ENCODE results near the gene HOXC10.

HOXC10 gene

DNA sequence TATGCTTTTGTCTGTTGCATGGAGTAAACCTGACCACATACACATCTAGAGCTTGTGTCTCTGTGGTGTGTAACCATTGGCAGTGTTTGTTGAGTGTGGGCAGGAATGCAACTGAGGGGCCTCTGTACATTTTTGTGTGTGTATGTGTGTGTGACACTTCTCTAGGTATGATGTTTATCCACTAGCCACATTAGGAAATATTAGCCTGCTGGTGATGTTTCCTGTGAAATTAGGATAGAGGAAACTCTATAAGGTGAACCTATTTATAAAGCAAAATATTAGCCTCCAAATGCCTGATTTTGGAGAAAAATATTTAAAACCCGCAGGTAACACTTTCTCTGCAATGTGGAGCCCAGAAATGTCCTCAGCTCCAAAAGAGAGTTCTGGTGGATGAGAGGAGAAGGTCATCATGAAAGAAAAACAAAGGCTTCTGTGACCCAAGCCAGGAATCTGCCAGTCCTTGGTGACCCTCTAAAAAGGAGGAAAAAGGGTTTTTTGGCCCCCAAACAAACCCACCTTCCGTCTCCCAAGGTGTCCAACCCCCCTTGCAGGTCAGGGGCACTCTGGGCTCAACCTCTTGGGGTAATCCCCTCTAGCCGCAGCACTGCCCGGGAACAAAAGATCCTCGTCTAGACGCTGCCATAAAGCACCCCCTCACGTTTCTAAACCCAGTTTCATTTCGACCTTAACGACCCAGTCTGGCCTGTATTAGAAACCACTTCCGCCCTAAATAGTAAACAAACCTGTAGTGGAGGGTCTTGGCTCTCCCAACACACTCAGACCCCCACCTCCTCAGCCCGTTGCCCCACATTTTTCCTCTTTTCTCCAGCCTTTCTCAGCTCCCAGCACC lies 7.1 kb upstream of the HOXC10 start:
- DNase-seq, result no peak

DNA sequence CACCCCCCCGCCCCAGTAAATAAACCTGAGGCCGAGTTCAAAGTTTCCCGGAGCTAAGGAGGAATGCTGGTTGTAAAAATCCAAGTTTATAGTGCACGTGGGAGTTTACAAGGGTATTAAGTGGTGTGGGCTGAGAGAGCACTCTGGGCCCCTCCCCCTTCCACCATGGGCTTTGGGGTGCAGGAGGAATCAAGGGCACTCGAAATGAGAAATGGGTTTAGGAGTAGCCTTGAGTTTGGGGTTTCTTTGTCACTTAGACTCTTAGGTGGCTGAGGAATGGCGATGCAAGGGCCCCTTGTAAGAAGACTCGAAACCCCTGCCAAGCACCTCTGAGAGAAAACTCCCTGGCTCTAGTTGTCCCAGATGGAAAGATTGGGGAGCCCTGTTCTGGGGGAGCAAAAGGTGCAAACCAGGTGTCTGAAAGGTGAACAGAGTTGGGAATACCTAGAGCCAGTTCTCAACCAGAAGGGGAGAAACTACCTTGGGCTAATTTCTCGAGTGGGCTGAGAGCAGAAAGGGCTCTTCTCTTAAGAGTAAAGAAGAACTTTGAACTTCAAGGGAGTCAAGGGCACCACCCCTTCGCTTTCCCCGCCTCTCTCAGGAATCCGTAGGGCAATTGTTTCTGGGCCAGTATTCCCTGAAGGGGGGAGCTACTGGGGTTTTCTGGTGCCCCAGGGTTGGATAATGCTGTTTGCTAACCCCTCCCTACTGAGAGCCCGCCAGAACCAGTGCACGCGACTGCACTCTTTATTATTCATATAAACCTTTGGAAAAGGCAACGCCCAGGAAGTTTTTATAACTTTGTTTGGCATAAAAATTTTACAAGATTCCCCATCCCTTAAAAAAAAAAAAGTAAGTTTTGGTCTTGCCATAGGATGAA lies 6.2 kb upstream of the HOXC10 start:
- DNase-seq, result no peak

DNA sequence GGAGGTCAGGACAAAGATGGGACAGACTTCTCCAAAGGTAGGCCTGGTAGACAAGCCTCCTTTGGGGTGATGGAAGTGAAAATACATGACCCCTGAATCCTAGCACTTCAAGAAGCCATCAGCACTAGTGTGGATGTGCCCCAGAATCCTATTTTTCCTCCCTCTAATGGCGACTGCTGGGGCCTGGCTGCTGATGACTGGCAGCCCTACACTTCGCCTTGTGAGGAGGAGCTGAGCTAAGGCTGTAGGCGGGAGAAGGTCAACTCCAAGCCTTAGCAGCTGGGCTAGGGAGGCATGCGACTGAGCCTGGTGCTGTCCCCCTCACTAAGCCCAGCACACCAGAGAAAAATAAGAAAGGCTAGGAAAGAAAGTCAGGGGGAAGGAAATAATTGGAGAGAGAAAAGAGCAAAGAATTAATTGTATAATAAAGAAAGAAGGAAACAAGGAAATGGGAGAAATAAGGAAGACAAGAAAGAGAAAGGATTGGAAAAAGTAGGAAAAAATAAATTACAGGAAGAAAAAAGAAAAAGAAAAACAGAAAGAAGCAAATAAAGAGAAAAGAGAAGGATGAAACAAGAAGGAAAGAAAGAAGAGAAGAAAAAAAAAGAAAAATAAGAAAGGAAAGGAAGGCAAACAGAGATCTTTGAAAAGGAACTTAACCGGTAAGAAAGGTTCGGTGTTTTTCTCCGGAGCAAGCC lies 4.7 kb upstream of the HOXC10 start:
- no peak for DNase-seq

DNA sequence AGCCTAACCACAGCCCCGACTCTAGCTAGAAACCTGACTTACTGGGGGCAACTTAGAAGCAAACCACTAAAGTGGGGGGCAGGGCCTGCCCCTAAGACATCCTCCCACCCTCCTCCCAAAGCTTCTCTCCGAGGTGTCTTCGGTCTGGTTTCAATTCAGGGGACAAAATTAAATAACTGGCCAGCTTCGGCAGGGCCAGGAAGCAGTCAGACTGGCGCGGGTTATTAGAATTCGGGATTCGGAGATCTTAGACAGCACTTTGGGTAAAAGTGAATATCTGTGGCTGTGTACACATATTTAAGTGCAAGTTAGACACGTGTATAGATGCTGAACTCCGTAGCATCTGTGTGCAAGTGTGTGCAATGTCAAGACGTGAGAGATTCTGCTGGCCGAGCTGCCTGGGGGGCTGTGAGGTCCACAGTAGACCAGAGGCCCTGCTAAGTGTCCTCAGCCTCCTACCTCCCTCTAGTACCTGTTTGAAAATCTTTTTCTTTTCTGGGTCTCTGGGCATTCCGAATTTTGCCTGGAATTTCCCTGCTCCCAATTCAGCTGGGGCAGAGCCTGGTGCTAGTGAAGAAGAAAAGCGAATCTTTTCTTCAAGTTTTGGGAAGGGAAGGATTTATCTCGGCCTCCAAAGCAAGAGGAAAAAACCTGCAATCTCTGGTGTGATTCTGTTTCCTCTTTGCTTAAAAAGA lies 4.0 kb upstream of the HOXC10 start:
- DNase-seq, result no peak

DNA sequence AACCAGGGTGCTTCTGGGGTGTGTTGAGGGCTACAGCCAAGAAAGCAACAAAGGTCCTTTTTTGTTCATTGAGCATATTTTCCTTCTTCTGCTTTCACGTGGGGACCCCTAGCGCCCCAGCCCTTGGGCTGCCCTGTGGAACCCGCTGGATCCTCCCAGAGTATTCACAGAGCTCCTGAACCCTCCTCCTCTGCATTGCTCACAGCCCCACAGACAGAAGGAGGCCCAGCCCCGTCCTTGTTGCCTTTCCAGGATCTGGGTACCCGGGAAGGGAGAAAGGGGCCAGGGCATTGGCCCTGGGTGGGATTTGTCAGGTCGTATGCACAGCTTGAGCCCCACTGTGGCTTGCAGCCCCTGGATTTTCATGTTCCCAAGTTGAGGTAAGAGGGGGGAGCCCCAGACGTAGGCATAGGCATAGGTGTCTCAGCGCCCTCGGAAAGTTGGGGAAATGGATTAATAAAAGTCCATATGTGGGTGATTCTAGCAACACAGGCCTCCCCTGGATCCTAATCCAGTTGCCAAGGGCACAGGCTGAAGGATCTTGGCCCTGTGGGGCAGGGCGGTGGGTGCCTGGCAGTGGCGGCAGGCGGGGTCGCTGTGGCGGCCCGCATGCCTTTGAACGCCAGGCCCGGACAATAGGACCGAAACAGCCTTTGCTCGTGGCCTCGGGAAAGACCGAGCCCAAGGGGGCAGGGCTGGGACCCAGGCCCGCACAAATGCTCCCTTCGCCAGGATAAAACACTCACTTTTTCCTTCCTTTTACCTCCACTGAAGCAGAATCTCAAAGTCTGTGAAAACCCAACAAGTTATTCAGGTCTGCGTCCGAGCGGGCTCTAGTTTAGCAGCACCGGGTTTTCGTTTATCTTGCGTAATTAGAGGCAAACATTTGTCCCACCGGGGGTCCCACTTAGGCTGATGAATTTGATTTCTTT lies 3.0 kb upstream of the HOXC10 start:
- DNase-seq, result no peak

DNA sequence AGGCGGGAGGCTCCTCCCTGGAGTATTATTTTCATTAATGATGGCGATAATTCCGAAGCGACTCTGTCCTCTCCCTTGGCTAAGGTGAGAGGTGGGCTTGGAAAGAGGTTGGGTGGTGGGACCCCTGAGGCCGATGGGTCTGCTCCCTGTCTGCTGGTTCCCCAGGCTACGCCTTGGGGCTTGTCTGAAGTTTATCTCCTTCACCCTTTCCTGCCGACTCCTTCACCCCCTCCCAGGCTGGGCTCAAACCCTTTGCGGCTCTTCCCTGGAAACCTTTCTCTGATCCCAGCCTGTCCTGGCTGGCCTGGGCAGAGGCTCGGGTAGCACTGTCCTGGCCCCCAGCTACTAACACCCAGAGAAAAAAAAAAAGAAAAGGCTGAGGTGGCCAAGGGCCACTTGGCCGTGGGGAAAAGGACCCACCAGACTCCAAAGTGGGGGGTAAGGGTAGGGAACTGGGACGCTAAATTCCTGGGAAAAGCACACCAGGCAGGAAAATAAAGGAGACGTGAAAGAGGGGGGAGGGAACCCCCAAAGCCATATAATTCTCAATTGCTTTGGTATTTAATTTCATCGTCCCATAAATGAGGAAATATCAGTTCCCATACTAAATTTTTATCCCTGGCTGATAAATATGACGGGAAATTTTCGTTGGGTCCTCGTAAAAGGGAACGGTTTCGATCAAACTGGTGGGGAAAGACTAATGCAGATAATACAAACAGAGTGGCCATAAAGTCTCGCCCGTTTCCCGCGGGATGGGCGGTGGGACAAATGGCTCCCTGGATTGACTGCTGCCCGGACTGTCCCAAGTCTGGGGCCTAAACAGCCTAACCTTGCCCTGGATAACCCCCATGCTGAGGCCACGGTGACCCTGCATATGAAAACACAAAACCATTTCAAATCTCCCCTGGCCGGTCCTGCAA lies 2.0 kb upstream of the HOXC10 start:
- no peak for DNase-seq

DNA sequence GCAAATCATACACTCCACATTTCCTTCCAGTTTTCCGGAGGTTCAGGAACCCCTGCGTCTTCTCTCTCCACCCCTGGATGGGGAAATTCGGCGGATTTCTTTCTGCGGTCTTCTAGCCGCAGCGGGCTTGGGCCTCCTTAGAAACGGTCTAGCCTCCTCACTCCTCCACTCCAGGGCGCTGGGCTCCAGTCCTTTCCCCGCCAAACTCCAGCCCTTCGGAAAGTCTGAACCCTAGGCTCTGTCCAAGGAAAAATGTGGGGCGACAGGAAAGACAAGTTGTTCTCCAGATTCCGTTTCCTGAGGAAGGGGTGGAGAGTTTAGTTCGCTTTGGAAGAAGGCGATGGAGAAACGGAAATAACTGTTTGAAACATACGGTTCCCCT lies 1.4 kb upstream of the HOXC10 start:
- no peak for DNase-seq

DNA sequence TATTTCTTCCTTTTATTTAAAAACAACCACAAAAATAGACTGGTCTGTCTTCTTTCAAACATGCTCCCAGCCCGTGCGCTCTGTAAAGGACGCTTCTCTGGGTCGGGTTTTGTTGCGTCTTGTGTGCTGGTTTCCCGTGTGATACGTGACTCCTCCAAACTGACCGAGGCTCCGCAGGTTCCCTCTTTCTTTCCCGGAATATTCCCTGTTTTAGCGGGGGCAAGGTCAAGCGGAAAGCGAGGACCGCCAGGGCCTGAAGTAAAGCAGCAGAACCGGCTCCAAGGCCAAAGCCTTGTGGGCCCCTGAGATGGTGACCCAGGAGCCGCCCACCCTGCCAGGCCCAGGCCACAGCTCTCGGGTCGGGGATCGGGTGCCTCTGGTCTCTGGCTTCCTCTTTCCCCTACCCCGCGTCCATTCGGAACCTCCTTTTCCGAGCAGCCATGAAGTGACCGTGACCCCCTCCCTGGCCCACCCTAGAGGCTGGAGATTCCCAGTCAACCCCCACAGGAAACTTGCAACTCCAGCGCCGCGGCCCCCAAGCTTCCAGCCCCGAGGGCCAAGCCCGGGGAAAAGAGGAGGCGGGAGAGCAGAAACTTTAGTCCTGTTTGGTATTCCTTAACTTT lies 885 bp upstream of the HOXC10 start:
- no peak for DNase-seq

DNA sequence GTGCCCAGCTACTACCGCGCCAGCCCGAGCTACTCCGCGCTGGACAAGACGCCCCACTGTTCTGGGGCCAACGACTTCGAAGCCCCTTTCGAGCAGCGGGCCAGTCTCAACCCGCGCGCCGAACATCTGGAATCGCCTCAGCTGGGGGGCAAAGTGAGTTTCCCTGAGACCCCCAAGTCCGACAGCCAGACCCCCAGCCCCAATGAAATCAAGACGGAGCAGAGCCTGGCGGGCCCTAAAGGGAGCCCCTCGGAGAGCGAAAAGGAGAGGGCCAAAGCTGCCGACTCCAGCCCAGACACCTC lies 697 bp downstream of the HOXC10 start:
- no peak for DNase-seq

DNA sequence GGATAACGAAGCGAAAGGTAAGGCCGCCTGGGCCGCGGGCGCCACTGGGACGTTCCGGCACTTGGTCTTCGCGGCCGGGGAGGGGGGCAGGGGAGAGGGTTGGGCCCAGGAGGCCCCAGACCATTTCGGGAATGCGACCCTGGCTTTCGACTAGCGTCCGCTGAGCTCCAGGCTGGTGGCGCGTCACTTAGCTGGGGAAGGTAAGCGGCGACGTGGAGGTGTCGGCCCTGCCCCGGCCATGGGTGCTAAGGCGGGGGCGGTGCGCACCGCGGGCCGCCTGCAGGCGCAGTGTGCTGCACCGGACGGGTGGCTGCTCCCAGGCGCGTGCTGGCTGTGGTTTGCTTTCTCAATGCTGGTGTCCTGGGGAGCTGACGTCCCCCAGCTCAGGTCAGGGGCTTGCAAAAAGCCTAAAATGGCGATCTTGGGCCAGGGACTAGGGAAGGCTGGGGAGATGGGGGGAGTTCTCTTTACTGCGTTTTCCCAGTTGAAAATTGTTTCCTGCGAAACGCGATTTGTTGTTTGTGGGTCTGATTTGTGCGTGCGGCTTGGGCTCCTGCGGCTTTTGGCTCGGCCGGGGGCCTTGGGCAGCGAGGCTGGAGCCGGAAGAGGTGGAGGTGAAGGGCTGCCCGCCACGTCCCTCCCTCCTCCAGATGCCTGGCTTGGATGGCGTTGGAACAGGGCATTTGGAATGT lies 1.2 kb downstream of the HOXC10 start:
- DNase-seq, result peak; percentile 80

DNA sequence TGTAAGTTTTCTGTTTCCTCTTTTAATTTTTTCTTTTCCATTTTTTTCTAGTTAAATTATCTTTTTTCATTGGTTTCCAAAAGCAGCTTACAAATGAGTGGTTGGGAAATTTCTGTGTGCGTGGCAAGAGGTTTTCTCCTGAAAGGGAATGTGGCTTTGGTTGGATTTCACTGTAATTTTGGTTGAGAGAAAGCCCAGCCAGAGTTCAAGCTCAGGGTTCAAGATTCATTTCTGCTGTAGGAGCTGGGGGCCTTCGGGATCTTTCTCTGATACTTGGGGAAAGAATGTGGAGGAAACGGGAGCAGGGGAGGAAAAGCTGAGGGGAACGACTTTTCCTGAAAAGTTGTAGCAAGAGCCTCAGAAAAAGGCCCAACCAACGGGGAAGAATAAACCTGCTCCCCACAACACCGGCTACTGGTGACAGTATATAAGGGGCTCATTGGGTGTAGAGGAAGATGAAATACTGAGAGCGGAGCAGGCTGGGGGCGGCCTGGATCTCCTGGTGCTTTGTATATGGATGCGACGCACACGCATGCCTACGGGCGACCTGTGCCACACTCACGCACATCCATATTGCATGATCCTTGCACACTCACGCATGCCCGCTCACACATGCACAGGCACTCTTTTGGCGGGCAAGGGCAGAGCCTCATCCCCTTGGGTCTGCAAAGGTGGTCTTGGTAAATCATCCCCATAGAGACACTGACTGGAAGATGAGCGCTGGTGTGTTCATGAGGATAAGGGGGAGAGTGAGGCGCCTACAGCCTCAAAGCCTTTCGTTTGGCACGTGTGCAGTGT lies 1.9 kb downstream of the HOXC10 start:
- no peak for DNase-seq

DNA sequence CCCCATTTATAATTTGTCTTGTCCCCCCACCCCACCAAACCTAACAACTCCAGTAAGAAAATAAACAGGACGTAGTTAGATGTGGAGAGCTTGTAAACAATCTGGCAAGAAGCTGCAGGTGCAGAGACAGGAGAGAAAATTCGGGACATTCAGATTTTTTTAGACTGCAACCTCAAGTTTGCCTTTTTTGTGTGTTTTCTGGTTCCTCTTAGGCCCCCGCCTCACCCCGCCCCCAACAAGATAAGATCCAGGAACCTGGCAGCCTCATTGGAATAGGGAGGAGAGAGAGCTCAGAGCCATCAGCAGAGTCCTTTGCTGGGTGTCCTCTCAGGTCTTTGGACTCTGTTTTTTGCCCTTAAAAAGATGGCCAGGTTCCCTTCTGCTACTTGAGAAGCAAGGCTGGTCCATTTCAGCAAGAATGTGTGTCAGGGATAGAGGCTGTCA lies 2.9 kb downstream of the HOXC10 start:
- DNase-seq, result no peak

DNA sequence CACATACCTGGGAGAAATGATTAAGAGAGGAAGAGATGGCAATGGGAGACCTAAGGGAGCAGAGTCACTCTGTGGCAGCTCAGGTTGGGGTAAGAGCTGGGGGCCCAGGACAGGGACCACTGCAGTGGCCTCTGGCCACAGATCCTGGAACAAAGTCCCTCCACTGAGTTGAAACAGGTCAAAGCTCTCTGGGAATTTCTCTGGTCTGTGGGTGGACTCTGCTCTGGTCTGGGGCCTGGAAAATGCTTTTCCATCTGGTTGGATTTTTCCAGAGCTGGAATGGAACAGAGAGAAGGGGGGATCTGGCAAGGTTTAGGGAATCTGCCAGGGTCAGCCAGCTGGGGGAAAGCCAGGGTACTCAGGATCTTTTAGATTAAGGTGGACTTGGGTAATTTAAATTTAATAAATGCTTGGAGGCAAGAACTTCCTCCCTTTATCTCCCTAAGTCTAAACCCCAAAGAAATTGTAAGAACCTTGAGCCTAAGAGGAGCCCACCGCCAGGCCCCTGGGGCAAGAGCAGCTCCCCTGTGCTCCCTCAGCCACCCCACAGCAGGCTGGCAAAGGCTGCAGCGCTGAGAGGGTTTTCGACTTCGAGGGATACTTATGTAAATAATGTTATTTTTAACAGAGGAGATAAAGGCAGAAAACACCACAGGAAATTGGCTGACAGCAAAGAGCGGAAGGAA lies 3.7 kb downstream of the HOXC10 start:
- DNase-seq, result no peak

DNA sequence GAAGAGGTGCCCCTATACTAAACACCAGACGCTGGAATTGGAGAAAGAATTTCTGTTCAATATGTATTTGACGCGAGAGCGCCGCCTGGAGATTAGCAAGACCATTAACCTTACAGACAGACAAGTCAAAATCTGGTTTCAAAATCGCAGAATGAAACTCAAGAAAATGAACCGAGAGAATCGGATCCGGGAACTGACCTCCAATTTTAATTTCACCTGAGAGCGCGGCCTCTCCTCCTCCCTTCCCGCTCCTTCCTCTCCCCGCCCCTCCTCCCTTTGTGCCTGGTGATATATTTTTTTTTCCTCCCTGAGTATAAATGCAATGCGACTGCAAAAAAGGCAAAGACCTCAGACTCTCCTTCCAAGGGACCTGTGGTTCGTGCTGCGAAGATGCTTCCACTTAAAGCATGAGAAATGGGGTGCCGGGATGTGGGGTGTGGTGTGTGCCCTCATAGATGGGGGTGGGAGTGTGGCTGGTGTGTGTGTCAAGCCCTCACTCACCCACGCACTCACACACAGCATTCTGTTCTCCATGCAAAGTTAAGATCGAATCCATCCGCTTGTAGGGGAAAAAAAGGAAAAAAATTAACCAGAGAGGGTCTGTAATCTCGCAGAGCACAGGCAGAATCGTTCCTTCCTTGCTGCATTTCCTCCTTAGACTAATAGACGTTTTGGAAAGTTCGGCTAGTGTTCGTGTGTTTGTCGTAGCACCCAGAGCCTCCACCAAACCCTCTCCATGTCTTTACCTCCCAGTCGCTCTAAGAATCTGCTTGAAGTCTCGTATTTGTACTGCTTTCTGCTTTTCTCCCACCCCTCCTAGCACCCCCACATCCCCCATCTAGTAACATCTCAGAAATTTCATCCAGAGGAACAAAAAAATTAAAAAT lies 4.5 kb downstream of the HOXC10 start:
- DNase-seq, result peak; percentile 82

DNA sequence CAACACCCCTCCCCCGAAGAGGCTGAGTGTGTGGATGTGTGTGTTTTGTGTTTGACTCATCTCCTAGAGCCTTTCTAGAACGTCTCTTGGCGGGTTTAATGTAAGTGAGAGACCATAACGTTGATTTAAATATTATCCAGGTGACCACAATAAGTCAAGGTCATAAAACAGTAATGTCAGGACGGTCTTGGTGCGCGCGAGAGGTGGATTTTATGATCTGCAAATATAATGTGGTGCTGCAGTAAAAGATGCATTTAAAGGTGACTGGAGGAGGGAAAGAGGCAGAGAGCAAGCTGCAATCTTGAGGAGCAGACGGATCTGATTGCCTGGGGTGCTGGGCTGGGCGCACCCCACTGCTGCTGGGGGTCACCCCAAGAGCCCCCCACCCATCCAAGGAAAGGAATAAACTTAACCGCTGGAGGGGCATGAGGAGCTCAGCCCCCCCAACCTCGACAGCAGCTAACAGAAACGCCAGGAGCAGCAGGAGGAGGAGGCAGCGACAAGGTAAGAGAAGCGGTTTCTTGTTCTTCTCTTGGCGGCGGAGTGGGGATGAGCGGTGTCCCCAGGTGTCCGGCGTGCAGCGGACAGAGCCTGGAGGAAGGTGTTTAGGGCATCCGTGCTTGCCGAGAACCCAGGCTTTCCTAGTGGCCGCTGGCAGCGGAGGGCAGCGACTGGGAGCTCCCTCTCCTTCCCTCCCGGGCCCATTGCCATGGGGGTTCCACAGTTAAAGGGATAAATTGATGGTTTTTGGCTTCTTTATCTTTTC lies 5.5 kb downstream of the HOXC10 start:
- peak; percentile 86 for DNase-seq

DNA sequence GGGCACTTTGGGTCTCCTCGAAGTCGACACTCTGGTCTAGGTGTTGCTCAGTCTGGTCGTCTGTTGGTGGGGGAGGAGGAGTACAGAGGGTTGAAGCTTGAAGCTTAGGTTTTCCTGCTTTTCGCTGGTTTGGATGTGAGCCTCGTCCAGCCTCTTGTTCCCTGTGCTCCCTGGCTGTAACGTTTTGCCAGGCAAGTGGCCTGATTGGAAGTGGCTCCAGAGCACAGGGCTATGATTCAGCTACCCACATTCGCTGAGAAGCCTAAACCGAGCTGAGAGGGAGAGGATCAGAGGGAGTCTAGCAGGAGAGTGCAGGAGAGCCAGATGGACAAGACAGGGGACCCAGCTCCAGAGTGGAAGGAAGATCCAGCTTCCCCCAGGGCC lies 6.1 kb downstream of the HOXC10 start:
- DNase-seq, result peak; percentile 70
